Peyer's patch (tissue), 4 donors: ENCODE results near the gene PABPC1L.

ENCODE experiments used
- CTCF ChIP-seq, 6 experiments: fragments of 450-650 bp in 4 of 6; fragments of 200-600 bp in 2 of 6; sonication (generic) in 1 of 6; IDR thresholded peaks; one replicate each; pipeline ENCODE4 v1.5.1; 2017 to 2019; ENCODE audit warnings: antibody characterized with exemption in 6 of 6, mild to moderate bottlenecking in 3 of 6, moderate library complexity in 1 of 6
- POLR2A ChIP-seq, 2 donors: fragments of 450-650 bp; IDR thresholded peaks; one replicate each; pipeline ENCODE4 v1.5.1; 2017; ENCODE audit warnings: antibody characterized with exemption in 2 of 2, mild to moderate bottlenecking in 2 of 2, moderate library complexity in 2 of 2

- TF ChIP-seq CTCF (IDR thresholded peaks at IDR 0.05) = no peak
- no peak for TF ChIP-seq POLR2A (IDR thresholded peaks at IDR 0.05)
Observed at GRCh38 chr20:44932916-44933315, 23.1 kb downstream of the PABPC1L start.
